Adipose tissue (tissue), 3 donors: ENCODE data around the gene LEKR1. TPM values are rescaled to one million over a fixed set of nuclear protein-coding genes. Genes with fewer than 3 reads are reported as not detected.

Experiments
- H3K27ac ChIP-seq: one replicate; pipeline ENCODE4 v1.5.1; 2013; ENCODE audit warnings: low read depth, low read length
- WGBS, 3 donors: extraction: QIAGEN DNeasy Blood & Tissue Kit; methylation state at CpG; one replicate each; pipeline ENCODE4 v1.1.7; 2013; 5-methylcytosine and 5-hydroxymethylcytosine counted together
- polyA plus RNA-seq, 3 donors: library from polyadenylated mRNA; stranded (reverse); fragments of 200-250 nt; gene quantifications; one replicate each; pipeline ENCODE4 v1.2.3, GENCODE V29; 2013
- donor health status: healthy with polysubstance abuse.
- donor health status: Bipolar disorder and iron deficiency.
- donor health status: healthy.

LEKR1 gene
- polyA plus RNA-seq, 3 donors: 0.37 to 0.64 (median 0.45) TPM

GRCh38 chr3:157082305-157082982, 256.3 kb downstream of the LEKR1 start:
- WGBS, 3 donors: 81 to 92% (median 82%) methylated on average over 11 of the region's 11 CpGs
- no peak overlapping the region for H3K27ac ChIP-seq

DNA sequence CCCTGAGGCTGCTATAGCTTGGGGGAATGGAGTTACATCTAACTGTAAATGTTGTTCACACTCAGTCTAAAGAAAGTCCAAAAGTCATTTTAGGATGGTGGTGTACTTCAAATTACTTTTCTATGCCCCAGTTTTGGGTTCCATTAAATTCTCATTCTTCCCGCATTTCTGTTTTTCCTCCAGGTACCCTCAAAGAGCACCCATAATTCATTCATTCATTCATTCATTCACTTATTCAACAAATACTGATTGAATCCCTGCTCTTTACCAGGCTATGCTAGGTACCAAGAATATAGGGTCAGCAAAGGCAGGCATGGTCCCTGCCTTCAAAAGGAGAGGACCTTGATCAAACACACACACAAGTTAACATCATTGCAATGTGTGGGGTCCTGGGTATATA, 257.7 kb downstream of the LEKR1 start:
- WGBS, 3 donors: 91 to 100% (median 100%) methylated on average over 1 of the region's 1 CpG
- H3K27ac ChIP-seq: no peak overlapping the region

- 65 to 80% (median 74%) methylated on average over 6 of the region's 6 CpGs for WGBS, 3 donors
- no peak overlapping the region for H3K27ac ChIP-seq
Observed at GRCh38 chr3:157086060-157086750, 260.1 kb downstream of the LEKR1 start.

- H3K27ac ChIP-seq: no peak overlapping the region
- WGBS, 3 donors: 55 to 86% (median 85%) methylated on average over 3 of the region's 3 CpGs
Observed at GRCh38 chr3:157086775-157087174, 260.6 kb downstream of the LEKR1 start.

- no peak overlapping the region for H3K27ac ChIP-seq
- 47 to 100% (median 72%) methylated on average over 1 of the region's 1 CpG for WGBS, 3 donors
Observed at GRCh38 chr3:157087373-157087772, 261.2 kb downstream of the LEKR1 start.

GRCh38 chr3:157087780-157088600, 261.8 kb downstream of the LEKR1 start:
- no peak overlapping the region for H3K27ac ChIP-seq
- WGBS, 3 donors: 17 to 35% (median 31%) methylated on average over 13 of the region's 13 CpGs

DNA sequence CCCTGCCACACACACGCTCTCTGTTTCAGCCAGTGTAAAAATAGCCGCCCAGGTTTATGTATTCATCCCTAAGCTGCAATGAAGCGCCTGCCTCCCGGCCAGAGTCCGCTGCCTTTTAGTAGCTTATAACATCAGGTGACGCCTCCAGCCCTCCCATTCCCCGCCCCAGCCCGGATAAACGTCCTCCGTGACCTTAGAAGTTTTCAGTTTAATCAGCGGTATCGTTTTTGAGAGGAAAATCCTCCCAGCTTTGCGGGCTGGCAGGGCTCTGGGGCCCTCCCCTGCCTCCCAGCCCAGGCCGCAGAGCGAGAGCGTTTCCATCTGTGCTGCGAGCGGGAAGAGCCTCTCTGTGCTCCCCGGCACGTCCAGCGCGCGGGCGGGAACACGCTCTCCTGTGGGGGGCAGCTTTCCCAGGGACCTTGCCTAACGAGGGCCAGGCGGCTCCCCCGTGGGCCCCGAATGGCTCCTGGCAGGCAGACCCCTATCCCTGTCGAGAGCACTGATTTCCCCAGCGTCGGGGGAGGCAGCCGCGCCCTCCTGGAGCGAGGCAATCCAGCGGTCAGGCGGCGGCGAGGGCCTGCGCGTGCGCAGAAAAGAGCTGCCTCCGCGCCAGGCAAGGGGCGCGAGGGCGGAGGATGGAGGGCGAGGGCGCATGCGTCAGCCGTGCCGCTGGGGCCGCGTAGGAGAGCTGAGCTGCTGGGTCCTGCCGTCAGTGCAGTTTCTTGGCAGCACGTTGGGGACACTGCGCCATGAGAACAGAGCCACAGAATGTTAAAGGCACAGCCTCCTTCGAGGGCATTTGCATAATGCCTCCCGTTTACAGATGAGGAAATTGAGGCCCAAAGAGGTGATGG, 262.7 kb downstream of the LEKR1 start:
- H3K27ac ChIP-seq: peak overlapping the region; percentile 31
- WGBS, 3 donors: 0 to 1% (median 0%) methylated on average over 58 to 59 of the region's 59 CpGs

GRCh38 chr3:157089455-157090221, 263.5 kb downstream of the LEKR1 start:
- 13 to 20% (median 18%) methylated on average over 18 of the region's 18 CpGs for WGBS, 3 donors
- no peak overlapping the region for H3K27ac ChIP-seq

GRCh38 chr3:157091083-157091833, 265.1 kb downstream of the LEKR1 start:
- no peak overlapping the region for H3K27ac ChIP-seq

DNA sequence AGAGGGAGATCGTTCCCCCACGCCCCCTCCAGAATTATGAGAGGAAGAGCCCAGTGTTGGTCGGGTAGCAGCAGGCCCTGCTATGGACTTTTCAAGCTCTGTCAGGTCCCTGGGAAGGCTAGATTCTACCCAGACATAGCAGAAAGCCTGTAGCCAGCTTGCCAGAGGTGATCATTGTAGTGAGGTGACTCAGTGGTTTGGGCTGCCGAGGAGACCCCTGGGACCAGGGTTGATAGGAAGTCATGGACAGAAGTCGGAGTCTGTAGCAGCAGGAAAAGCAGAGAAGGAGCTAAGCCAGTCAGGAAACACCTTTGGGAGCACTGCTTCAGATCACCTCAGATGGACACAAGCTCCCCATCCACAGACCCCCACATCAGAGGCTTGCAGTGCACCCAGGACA, 266.1 kb downstream of the LEKR1 start:
- WGBS, 3 donors: 66 to 81% (median 70%) methylated on average over 5 of the region's 5 CpGs
- no peak overlapping the region for H3K27ac ChIP-seq

More at GRCh38 chr3:157091083-157091833, 265.1 kb downstream of the LEKR1 start:
- 49 to 78% (median 51%) methylated on average over 4 of the region's 4 CpGs for WGBS, 3 donors

- 83 to 91% (median 86%) methylated on average over 1 of the region's 1 CpG for WGBS, 3 donors
- no peak overlapping the region for H3K27ac ChIP-seq
Observed at GRCh38 chr3:157093096-157093495, 266.9 kb downstream of the LEKR1 start.

GRCh38 chr3:157094301-157094700, 268.1 kb downstream of the LEKR1 start:
- 93 to 98% (median 94%) methylated on average over 2 of the region's 2 CpGs for WGBS, 3 donors
- H3K27ac ChIP-seq: no peak overlapping the region

DNA sequence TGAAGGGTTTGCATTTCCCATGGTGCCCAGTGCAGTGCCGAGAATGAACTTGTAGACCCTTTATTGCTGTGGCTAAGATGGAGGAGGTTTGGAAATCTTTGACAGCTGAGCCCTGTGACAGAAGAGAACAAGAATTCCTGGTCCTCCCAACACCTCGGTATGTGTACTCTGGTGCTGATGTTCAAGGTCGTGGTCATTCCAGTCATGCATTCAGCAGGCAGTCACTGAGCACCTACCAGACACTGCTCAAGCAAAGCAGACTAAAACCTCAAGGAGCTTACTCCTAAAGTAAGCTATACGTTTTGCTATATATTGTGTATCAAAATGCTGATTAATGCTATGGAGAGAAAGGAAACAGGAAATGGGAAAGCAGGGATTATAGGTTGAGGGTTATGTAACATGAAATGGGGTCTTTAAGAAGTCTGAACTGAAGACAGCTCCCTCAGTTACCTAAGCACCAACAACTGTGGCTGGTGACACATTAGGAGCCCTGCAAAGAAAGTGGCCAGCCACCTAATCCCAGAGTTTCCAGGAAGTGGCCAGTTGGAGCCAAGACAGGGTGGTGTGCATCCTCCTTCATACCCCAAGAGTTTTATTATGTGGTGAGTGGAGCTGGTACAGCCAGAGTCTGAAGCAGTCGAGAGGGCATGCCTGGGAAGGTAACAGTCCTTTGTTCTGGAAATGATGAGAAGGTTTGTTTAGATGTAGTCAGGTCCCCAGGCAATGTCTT, 268.8 kb downstream of the LEKR1 start:
- no peak overlapping the region for H3K27ac ChIP-seq
- 57 to 90% (median 84%) methylated on average over 5 of the region's 5 CpGs for WGBS, 3 donors
